Mucosa of descending colon (tissue), 3 donors: ENCODE measurements around the gene EPHB3. TPM values are rescaled to one million over a fixed set of nuclear protein-coding genes. Genes with fewer than 3 reads are reported as not detected.

Experiments
- ATAC-seq: fragments of 200-7000 bp; cut with Tn5 transposase; one replicate; pipeline ENCODE4 v1.9.1; 2020; ENCODE audit warnings: mild to moderate bottlenecking, moderate library complexity
- DNase-seq, 3 donors: peaks; one replicate each; pipeline ENCODE4 v3.0.0-alpha.2; 2020
- H3K36me3 ChIP-seq: fragments of 200-600 bp; one replicate; pipeline ENCODE4 v1.8.0; 2021; ENCODE audit warnings: low read depth, mild to moderate bottlenecking
- H3K4me1 ChIP-seq: fragments of 200-600 bp; one replicate; pipeline ENCODE4 v1.8.0; 2021; ENCODE audit warnings: low read depth, mild to moderate bottlenecking
- H3K4me3 ChIP-seq: fragments of 200-600 bp; one replicate; pipeline ENCODE4 v1.8.0; 2021; ENCODE audit warnings: mild to moderate bottlenecking
- H3K9me3 ChIP-seq: fragments of 200-600 bp; one replicate; pipeline ENCODE4 v1.8.0; 2021; ENCODE audit warnings: mild to moderate bottlenecking
- intact Hi-C, 2 donors: fragments of 100-400 bp; cut with DNase I in 1 of 2; cut with micrococcal nuclease in 1 of 2; formaldehyde crosslinking; loops; one replicate each; pipeline versions ENCODE4 v1.11.0 to v1.11.1; 2022; cut with DNase I, micrococcal nuclease
- total RNA-seq, 3 donors: library from RNA; stranded (reverse); fragmentation: NEBNext Ultra II Directional in 2 of 3; extraction: Animal tissue kit (Norgen Biotek cat#: 25700) in 2 of 3; gene quantifications; one replicate each; pipeline versions ENCODE4 v1.2.1 to v1.2.4, GENCODE V29; 2021 to 2023
- TF ChIP-seq, protein P1 (sequence below): fragments of 200-600 bp; IDR thresholded peaks from one replicate; pipeline ENCODE4 v1.8.0; 2022; ENCODE audit warnings: antibody characterized with exemption, mild to moderate bottlenecking
- donor health status: DM: no; HTN: no; CAD: no; lungs with moderate emphysema.
- donor health status: DM: no; HTN: no; CAD: no.
- donor health status: DM: no; HTN: yes; CAD: no.

The EPHB3 gene
- total RNA-seq, 3 donors from 2014 or later, result 14.1 to 57.2 (median 33.6) TPM

DNA sequence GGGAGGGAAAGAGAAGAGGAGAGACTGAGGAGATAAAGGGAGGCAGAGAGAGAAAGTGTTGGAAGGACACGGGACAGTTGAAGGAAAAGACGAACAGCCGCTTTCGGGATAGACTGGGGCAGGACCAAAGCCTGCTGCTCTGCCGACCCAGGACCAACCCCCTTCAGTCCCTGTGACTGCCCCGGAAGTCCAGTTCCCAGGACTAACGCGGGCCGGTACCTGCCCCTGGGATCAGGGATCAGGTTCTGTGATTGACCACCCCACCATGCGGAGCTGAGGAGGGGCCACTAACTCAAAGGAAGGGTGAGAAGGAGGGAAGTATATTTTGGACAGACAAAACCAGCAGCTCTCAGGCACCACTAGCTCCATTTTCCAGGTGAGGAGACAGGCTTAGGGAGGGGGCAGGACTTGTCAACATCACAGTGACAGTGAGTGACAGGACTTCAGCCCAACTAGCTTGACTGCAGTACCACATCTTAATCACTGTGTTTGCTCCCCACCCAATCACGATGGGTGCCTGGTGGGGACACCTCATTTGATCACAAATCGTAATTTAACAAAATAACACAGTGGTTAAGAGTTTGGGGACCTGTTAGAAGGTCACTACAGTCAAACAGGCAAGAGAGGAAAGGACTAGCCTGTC, 9.8 kb upstream of the EPHB3 start:
- no peak overlapping the region for H3K4me3 ChIP-seq
- no peaks in the 10 kb centered on the region for H3K36me3 ChIP-seq
- no peak for ATAC-seq
- TF ChIP-seq, protein P1, sequence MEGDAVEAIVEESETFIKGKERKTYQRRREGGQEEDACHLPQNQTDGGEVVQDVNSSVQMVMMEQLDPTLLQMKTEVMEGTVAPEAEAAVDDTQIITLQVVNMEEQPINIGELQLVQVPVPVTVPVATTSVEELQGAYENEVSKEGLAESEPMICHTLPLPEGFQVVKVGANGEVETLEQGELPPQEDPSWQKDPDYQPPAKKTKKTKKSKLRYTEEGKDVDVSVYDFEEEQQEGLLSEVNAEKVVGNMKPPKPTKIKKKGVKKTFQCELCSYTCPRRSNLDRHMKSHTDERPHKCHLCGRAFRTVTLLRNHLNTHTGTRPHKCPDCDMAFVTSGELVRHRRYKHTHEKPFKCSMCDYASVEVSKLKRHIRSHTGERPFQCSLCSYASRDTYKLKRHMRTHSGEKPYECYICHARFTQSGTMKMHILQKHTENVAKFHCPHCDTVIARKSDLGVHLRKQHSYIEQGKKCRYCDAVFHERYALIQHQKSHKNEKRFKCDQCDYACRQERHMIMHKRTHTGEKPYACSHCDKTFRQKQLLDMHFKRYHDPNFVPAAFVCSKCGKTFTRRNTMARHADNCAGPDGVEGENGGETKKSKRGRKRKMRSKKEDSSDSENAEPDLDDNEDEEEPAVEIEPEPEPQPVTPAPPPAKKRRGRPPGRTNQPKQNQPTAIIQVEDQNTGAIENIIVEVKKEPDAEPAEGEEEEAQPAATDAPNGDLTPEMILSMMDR, result no peak
- H3K4me1 ChIP-seq, result peaks cover 10% of the 10 kb centered on the region
- no peaks in the 10 kb centered on the region for H3K9me3 ChIP-seq
- DNase-seq, result no peak
- intact Hi-C loops, result no loop called here

DNA sequence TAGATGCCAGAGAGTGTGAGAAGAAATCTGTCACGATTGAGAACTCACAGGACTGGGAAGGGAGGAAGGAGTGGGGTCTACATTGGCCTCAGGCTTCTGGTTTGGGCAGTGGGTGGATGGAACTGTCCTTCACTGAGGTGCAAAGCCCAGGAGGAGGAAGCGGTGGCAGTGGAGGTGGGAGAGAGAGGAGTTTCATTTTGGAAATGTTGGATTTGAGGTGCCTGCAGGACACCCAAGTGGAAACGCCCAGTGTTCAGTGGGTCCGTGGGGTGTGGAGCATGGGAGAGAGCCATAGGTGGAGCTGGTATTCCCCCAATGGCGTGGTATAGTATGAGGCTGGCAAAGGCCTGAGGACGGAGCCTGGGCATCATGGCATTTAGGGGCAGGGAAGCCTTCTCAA, 9.3 kb upstream of the EPHB3 start:
- Histone ChIP-seq H3K9me3 (no peaks in the 10 kb centered on the region), H3K36me3 (no peaks in the 10 kb centered on the region), H3K4me1 (peaks cover 10% of the 10 kb centered on the region), H3K4me3 (no peak overlapping the region)
- DNase-seq, result no peak
- no peak for ATAC-seq
- intact Hi-C loops, result no loop called here
- TF ChIP-seq, protein P1, result no peak

DNA sequence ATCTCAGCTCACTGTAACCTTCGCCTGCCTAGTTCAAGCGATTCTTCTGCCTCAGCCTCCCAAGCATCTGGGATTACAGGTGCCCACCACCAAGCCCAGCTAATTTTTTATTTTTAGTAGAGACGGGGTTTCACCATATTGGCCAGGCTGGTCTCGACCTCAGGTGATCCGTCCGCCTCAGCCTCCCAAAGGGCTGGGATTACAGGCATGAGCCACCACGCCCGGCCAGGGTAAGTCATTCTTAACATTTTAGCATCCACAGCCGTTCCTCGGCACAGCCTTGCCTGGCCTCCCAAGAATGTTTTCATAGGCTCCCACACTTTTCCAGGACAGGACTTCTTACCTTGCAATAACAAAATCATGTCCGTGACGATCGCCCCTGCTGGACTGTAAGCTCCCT, 8.7 kb upstream of the EPHB3 start:
- intact Hi-C loops, result no loop called here
- Histone ChIP-seq H3K4me1 (peaks cover 10% of the 10 kb centered on the region), H3K9me3 (no peaks in the 10 kb centered on the region), H3K36me3 (no peaks in the 10 kb centered on the region), H3K4me3 (no peak overlapping the region)
- TF ChIP-seq, protein P1, result no peak
- DNase-seq (no peak), ATAC-seq (no peak)

DNA sequence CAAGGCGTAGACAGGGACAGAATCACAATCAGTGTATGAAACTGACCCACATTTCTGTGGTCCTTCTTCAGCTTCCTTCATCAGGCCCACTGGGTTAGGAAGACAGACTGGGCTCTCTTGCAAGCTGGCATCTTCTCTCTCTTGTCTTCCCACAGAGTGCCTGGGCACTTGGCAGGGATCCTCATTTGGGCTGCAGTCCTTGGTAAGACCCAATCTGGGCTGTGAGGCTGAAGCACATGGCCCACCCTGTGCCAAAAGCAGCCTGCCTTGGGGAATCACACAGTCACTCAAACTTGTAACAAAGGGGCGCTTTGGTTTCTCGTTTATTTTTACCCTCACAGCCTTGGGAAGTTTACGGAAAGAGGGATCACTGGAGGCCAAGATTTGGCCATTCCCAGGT, 8.2 kb upstream of the EPHB3 start:
- Histone ChIP-seq H3K4me1 (peaks cover 10% of the 10 kb centered on the region), H3K36me3 (no peaks in the 10 kb centered on the region), H3K4me3 (no peak overlapping the region), H3K9me3 (no peaks in the 10 kb centered on the region)
- DNase-seq (no peak), ATAC-seq (no peak)
- TF ChIP-seq, protein P1, result no peak
- intact Hi-C loops, result no loop called here

DNA sequence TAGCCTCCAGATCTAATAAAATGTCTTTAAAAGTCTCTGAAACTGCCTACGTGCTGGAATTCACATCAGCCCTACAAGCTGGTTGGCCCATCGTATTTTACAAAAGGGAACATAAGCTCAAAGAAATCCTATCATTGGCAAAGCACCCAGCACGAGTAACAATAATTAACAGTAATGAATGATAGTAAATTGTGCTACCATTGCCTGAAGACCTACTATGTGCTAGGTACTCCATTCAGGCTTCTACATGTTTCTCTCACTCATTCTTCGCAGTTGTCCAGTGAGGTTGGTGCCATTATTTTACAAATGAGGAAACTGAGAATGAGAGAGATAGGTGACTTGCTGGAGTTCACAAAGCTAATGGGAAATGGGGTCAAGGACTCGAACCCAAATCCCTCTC, 7.1 kb upstream of the EPHB3 start:
- H3K4me1 ChIP-seq, result peaks cover 12% of the 10 kb centered on the region
- intact Hi-C loops, result no loop called here
- no peak for ATAC-seq
- TF ChIP-seq, protein P1, result no peak
- H3K9me3 ChIP-seq, result no peaks in the 10 kb centered on the region
- no peak overlapping the region for H3K4me3 ChIP-seq
- H3K36me3 ChIP-seq, result no peaks in the 10 kb centered on the region
- no peak for DNase-seq
